ENCODE measurements around the gene BMPR1A. TPM values are rescaled to one million over a fixed set of nuclear protein-coding genes. Genes with fewer than 3 reads are reported as not detected.

BMPR1A gene
- total RNA-seq, 1 experiment from 2014 or later, result 42.6 TPM

DNA sequence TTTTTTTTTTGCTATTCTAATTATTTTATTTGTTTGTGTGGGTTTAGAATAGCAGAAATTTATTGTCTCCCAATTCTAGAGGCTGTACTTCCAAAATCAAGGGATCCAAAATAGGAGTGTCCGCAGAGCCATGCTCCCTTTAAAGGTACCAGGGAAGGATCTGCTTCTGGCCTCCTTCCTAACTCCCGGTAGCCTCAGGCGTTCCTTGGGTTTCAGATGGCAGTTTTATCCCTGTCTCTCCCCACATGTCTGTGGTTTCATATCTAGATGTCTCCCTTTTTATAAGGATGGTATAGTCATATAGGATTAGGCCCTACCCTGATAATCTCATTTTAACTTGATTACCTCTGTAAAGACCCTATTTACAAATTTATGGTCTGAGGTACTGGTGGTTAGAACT, 48.4 kb downstream of the BMPR1A start:
- Histone ChIP-seq H3K4me3 (replicated peaks in 1 of 2; ENCODE audit: low read depth in 1 of 2, low read length in 2 of 2) (no peak overlapping the region), H3K9me3 (ENCODE audit: control insufficient read depth in 1 of 2, insufficient read depth in 1 of 2, low read depth in 1 of 2, low read length in 2 of 2) (no peaks in the 10 kb centered on the region), H3K9me2 (ENCODE audit: insufficient read depth) (no peaks in the 10 kb centered on the region), H3K4me1 (ENCODE audit: control insufficient read depth in 1 of 2, insufficient read depth in 2 of 2, low read length in 2 of 2) (no peaks in the 10 kb centered on the region), H3K36me3 (ENCODE audit: control insufficient read depth in 1 of 2, insufficient read depth in 2 of 2, low read length in 2 of 2) (no peaks in the 10 kb centered on the region), H3K79me2 (ENCODE audit: insufficient read depth, low read length) (peaks cover 56% of the 10 kb centered on the region), H3K27ac (ENCODE audit: low read depth, low read length) (no peak overlapping the region), H3K9ac (ENCODE audit: low read length) (no peak overlapping the region), H4K20me1 (ENCODE audit: insufficient read depth) (no peaks in the 10 kb centered on the region), H3K27me3 (ENCODE audit: insufficient read depth, low read length) (no peaks in the 10 kb centered on the region), H2AFZ (ENCODE audit: low read depth, low read length, poor library complexity, severe bottlenecking) (no peak overlapping the region), H3K4me2 (ENCODE audit: low read length) (no peak overlapping the region)
- POLR2A ChIA-PET, result no interaction called here
- BruUV-seq (replicated peaks), result no TSS peak
- RAD21 ChIA-PET (ENCODE audit: low non-redundant PET in 1 of 2, low total read pairs in 2 of 2, uncharacterized antibody in 2 of 2, unreplicated experiment in 2 of 2), result interaction anchor here in 1 of 2 experiments (0.6 kb wide), 1 partner anchor 284 kb away, joined by 6 read pairs; no protein-coding TSS in a partner anchor
- CTCF ChIA-PET, result no interaction called here
- intact Hi-C loops (cut with micrococcal nuclease), result no loop called here
- DNase-seq (ENCODE audit: low read depth, low spot score) (no peak), ATAC-seq (no peak)
- TF ChIP-seq, protein P1, sequence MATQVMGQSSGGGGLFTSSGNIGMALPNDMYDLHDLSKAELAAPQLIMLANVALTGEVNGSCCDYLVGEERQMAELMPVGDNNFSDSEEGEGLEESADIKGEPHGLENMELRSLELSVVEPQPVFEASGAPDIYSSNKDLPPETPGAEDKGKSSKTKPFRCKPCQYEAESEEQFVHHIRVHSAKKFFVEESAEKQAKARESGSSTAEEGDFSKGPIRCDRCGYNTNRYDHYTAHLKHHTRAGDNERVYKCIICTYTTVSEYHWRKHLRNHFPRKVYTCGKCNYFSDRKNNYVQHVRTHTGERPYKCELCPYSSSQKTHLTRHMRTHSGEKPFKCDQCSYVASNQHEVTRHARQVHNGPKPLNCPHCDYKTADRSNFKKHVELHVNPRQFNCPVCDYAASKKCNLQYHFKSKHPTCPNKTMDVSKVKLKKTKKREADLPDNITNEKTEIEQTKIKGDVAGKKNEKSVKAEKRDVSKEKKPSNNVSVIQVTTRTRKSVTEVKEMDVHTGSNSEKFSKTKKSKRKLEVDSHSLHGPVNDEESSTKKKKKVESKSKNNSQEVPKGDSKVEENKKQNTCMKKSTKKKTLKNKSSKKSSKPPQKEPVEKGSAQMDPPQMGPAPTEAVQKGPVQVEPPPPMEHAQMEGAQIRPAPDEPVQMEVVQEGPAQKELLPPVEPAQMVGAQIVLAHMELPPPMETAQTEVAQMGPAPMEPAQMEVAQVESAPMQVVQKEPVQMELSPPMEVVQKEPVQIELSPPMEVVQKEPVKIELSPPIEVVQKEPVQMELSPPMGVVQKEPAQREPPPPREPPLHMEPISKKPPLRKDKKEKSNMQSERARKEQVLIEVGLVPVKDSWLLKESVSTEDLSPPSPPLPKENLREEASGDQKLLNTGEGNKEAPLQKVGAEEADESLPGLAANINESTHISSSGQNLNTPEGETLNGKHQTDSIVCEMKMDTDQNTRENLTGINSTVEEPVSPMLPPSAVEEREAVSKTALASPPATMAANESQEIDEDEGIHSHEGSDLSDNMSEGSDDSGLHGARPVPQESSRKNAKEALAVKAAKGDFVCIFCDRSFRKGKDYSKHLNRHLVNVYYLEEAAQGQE (IDR thresholded peaks at IDR 0.05; ENCODE audit: low read depth), result no peak
- no peak for TF ChIP-seq SP1 (IDR thresholded peaks at IDR 0.05; ENCODE audit: low read depth)
- no peak for TF ChIP-seq CEBPB (IDR thresholded peaks at IDR 0.05; ENCODE audit: low read depth)
- no peak for TF ChIP-seq YY1 (IDR thresholded peaks at IDR 0.05; ENCODE audit: extremely low read depth, insufficient replicate concordance, low read depth, low read length)
- TF ChIP-seq SIN3A (IDR thresholded peaks at IDR 0.05; ENCODE audit: low read depth), result no peak
- TF ChIP-seq FOSL1 (IDR thresholded peaks at IDR 0.05; ENCODE audit: low read depth), result no peak
- TF ChIP-seq TCF7L2 (IDR thresholded peaks at IDR 0.05; ENCODE audit: borderline replicate concordance, extremely low read depth, insufficient read depth, insufficient read length), result no peak
- TF ChIP-seq POLR2AphosphoS5 (IDR thresholded peaks at IDR 0.05; ENCODE audit: low read depth, low read length), result no peak
- TF ChIP-seq ELF1 (IDR thresholded peaks at IDR 0.05; ENCODE audit: borderline replicate concordance, low read depth), result no peak
